Endothelial cell of hepatic sinusoid (primary cell): ENCODE results near the gene POLDIP3.
"Not testable (repeated sequence)": the region's sequence is repeated elsewhere in the genome, so short reads cannot be mapped to it uniquely, and the experiment has no call there.

Source experiments
- in situ Hi-C: cut with HindIII; loops from 2 replicates; pipeline ENCODE4 v1.10.0; 2017; ENCODE audit warnings: low sequenced_read_pairs

POLDIP3 gene

DNA sequence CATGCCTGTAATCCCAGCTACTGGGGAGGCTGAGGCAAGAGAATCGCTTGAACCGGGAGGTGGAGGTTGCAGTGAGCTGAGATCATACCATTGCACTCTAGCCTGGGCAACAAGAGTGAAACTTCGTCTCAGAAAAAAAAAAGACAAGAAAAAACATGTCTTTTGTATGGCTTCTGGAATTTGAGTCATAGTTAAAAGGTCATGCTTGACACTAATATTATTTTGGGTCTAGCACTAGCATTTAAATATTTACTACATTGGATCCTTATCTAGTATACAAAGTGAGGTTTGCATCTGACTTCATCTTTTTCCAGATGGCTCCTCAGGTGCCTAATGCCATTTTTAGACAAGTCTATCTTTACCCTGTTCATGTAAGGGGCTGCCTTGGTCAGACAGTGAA lies 50.7 kb downstream of the POLDIP3 start:
- in situ Hi-C loops: not testable (repeated sequence)

GRCh38 chr22:42562684-42563083 lies 52.0 kb downstream of the POLDIP3 start:
- in situ Hi-C loops: no loop called here

GRCh38 chr22:42562279-42562678 lies 52.4 kb downstream of the POLDIP3 start:
- in situ Hi-C loops: no loop called here

DNA sequence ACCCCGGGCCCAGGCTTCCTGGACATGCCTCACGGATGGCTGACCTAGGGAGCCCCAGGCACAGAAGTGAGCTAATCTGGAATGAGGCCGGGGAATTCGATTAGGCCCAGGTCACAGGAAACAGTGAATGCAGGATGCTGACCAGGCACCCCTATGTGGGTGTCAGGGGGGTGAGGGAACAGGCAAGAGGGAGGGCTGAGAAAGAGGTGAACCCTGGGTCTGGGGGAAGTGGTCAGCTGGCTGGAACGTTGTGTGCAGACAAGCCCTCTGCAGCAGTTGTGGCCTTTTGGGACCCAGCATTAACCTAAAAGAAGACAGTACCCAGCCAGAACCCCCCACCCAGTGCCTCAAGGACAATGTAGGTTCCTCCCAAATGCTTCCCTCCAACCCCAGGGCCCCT lies 52.8 kb downstream of the POLDIP3 start:
- in situ Hi-C loops: no loop called here

DNA sequence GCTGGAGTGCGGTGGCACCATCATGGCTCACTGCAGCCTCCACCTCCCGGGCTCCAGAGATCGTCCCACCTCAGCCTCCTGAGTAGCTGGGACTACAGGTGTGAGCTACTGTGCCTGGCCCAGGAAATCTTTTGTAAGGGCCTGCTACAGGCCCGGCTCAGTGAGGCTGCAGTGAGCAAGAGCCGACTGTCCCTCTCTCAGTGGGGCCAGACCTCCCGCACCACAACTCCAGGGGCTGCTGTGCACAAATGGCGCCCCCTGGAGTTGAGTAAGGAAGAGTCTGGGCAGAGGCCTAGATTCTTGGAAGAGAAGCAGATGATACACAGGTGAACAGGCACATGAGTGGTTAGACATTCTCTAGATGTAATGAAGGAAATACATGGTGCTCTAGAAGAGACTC lies 53.9 kb downstream of the POLDIP3 start:
- in situ Hi-C loops: no loop called here

DNA sequence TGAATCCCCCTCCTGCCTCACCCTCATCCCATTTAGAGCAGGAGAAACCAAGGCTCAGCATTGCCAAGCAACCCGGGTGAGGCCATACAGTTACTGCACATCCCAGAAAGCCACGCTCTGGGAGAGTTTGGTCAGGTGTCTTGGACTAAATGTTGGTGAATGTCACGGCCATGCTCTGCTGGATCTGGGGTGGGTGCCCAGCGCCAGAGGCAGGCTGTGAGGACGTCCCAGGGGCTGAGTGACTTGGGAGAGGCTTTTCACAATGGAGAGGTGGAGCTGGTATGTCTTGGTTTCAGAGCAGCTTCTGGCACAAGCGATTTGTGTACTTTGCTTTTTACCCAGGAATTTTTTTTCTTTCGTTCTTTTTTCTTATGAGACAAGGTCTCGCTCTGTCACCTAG lies 54.3 kb downstream of the POLDIP3 start:
- in situ Hi-C loops: no loop called here

DNA sequence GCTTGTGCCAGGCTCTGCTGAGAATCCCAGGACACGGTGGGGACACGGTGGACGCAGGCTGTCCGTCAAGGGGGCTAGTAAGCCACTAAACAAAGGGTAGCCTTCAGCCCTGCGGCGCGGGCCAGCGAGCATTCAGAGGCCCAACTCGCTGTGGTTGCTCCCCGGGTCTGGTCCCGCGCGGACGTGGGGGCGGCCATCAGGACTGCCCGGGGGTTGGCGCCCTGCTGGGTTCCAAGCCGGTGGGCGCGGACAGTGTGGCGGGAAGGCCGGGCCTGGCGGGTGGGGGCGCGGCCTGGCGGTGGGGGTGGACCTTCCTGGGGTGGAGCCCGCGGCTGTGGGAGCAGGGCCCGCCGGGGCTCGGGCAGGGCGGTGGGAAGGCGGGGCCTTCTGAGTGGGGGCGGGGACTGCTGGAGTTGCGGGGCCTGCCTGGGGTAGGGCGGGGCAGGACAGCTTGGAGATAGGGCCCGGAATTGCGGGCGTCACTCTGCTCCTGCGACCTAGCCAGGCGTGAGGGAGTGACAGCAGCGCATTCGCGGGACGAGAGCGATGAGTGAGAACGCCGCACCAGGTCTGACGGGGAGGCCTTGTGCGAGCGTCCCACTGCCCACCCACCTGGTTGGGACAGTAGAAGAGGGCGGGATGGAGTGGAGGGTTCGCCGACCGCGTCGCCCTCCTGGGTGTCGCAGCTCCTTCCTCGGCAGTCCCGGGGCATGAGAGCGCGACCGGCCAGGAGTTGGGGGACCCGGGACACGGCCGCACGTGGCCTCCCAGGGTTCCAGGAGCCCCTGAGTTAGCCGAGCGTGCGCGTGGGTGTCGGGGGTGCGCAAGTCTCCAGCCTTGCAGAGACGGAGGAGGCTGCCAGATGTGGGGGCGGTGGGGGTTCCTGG lies 61.0 kb downstream of the POLDIP3 start, which contains the start of gene SERHL2:
TSS of gene SERHL2 (plus strand) at position 482 of the 887 bp plus-strand sequence. CDS start at position 547, 65 bp downstream.
- in situ Hi-C loops: no loop called here

DNA sequence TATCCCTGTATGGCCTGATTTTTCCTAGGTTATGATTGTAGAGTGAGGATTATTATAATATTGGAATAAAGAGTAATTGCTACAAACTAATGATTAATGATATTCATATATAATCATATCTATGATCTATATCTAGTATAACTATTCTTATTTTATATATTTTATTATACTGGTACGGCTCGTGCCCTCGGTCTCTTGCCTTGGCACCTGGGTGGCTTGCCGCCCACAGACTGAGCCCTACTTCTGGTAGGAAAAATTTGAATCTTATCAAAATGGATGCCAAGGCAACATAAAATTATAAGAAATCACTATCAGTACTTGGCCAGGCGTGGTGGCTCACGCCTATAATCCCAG lies 62.4 kb downstream of the POLDIP3 start:
- in situ Hi-C loops: not testable (repeated sequence)

GRCh38 chr22:42549331-42550060 lies 65.2 kb downstream of the POLDIP3 start:
- in situ Hi-C loops: no loop called here

- in situ Hi-C loops: no loop called here
Measured at GRCh38 chr22:42548597-42549330, 65.9 kb downstream of the POLDIP3 start.

DNA sequence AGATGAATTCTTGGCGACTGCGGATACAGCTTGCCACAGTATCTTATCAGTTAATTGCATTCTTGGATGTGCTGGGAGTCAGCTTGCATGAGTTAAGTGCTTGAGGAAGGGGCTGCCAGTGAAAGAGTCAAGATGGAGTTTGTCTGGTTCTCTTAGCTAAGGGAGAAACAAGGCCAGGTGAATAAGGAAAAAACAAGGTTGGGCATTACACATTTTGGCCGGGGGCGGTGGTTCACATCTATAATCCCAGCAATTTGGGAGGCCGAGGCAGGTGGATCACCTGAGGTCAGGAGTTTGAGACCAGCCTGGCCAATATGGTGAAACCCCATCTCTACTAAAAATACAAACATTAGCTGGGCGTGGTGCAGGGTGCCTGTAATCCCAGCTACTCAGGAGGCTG lies 66.6 kb downstream of the POLDIP3 start:
- in situ Hi-C loops: not testable (repeated sequence)

- in situ Hi-C loops: no loop called here
Measured at GRCh38 chr22:42547562-42547961, 67.1 kb downstream of the POLDIP3 start.

- in situ Hi-C loops: no loop called here
Measured at GRCh38 chr22:42544686-42545085, 70.0 kb downstream of the POLDIP3 start.

- in situ Hi-C loops: not testable (repeated sequence)
Measured at GRCh38 chr22:42539236-42539771, 75.4 kb downstream of the POLDIP3 start.

- in situ Hi-C loops: not testable (repeated sequence)
Measured at GRCh38 chr22:42537199-42537831, 77.4 kb downstream of the POLDIP3 start.

GRCh38 chr22:42536634-42537033 lies 78.0 kb downstream of the POLDIP3 start:
- in situ Hi-C loops: not testable (repeated sequence)

GRCh38 chr22:42536166-42536565 lies 78.5 kb downstream of the POLDIP3 start:
- in situ Hi-C loops: no loop called here

DNA sequence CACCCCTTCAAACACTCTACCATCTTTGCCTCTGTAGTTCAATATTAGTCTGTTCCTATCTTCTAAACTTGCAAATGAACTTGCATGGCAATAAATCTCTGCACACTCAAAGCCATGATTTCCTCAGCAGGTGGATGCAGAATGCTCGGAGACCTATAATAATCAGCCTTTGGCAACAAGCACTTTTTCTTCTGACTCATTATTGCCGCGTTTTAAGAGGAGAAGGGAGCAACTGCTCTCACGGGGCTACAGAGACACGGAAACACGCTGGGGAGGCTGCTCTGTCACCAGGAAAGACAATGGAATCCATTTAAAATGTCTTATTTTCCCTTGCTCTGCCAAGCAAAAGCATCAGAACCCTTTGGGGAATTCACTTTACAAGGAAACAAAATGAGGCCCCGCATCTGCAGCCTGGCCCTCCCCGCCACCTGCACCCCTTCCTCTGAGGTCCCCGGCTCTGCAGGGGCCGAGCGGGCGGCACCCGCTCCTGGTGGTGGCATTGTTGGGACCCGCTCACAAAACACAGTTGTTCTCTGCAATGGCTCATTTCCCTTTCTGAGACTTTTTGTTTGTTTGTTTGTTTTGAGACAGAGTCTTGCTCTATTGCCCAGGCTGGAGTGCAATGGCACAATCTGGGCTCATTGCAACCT lies 79.5 kb downstream of the POLDIP3 start:
- in situ Hi-C loops: not testable (repeated sequence)
